GM19193 (cell line): Measurements from ENCODE around the gene KRTAP4-4.
"Not testable (repeated sequence)": the region's sequence is repeated elsewhere in the genome, so short reads cannot be mapped to it uniquely, and the experiment has no call there.

ENCODE experiments used
- POLR2A ChIP-seq: IDR thresholded peaks from 4 replicates; pipeline ENCODE4 v1.6.1; 2011; ENCODE audit not compliant: insufficient read depth, insufficient read length; ENCODE audit errors: extremely low read depth

Gene KRTAP4-4

GRCh38 chr17:41153856-41154255, 6.7 kb downstream of the KRTAP4-4 start:
- TF ChIP-seq POLR2A: no peak

DNA sequence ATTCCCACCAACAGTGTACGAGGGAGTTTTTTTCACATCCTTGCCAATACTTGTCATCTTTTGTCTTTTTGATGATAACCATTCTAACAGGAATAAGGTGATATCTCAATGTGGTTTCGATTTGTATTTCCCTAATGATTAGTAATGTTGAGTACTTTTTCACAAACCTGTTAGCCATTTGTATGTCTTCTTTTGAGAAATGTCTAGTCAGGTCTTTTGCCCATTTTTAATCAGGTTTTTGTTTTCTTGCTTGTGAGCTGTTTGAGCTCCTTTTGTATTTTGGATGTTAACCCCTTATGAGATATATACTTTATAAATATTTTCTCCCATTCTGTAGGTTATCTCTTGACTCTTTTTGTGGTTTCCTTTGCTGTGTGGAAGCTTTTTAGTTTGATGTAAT, 9.0 kb downstream of the KRTAP4-4 start:
- TF ChIP-seq POLR2A: no peak

DNA sequence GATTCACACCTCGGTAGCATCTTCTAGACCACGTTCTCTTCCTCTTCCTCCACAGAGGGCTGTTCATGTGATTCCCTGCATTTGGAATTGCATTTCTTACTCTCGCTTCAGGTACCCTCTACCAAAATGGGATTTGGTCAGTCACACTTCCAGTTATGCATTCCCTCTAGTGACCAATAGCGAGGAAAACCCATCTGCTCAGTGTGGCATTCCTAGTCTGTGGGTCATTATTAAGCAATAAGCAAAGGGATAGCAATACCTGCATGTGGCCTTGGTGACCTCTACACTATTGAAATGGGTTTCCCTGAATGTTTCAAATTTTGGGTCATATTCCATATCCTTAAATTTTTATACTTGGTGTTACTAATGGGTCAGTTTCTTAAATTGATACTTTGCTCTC, 10.5 kb downstream of the KRTAP4-4 start:
- no peak for TF ChIP-seq POLR2A

DNA sequence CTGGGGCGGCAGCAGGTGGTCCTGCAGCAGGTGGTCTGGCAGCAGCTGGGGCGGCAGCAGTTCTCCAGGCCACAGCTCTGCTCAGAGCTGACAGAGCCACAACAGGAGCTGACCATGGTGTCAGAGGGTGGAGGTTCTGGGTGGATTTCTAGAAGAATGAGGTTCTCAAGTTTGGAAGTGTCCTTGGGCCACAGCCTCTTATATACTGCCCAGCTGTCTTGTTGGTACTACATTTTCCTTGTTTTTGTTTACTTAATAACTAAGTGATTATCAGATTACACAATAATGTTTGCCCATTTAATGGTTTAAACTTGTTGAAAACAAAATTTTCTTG, 10.9 kb downstream of the KRTAP4-4 start, which contains the start of gene KRTAP4-5:
TSS of gene KRTAP4-5 (minus strand) at position 174 of the 334 bp plus-strand sequence. CDS start at position 116, 58 bp downstream.
- no peak for TF ChIP-seq POLR2A

DNA sequence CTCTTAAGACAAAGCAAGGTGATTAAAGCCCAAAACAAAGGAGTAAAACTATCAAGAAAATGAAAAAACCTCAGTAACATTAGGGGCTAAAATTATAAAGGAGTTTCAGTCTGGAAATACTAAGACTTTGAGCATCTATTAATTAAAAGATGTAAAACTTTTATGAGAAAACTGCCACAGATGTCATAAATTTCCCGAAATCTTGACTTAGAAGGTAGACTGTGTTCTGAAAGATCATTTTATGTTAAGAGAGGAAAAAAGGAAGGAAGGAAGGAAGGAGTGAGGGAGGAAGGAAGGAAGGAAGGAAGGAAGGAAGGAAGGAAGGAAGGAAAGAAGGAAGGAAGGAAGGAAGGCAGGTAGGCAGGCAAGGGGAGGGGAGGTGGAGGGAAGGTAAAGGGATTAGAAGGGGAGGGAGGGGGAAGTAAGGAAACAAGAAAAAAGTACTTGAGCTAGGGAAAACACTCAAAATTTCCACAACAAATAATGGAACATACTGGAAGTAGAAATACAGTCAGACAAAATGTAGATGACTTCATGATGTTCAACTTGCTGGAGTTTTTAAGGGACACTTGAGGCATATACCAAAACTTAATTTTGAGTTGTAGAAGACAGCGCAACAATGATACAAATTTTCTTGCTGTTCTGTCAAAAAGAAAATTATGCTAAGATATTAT, 12.9 kb downstream of the KRTAP4-4 start:
- no peak for TF ChIP-seq POLR2A

GRCh38 chr17:41145261-41145660, 15.3 kb downstream of the KRTAP4-4 start:
- no peak for TF ChIP-seq POLR2A

GRCh38 chr17:41144846-41145245, 15.7 kb downstream of the KRTAP4-4 start:
- no peak for TF ChIP-seq POLR2A

- no peak for TF ChIP-seq POLR2A
Observed at GRCh38 chr17:41141361-41141760, 19.2 kb downstream of the KRTAP4-4 start.

- no peak for TF ChIP-seq POLR2A
Observed at GRCh38 chr17:41140360-41141131, 20.0 kb downstream of the KRTAP4-4 start, which contains the start of gene KRTAP4-6. TSS of gene KRTAP4-6 (minus strand) at chr17:41140544. CDS start at chr17:41140487, 57 bp downstream.

DNA sequence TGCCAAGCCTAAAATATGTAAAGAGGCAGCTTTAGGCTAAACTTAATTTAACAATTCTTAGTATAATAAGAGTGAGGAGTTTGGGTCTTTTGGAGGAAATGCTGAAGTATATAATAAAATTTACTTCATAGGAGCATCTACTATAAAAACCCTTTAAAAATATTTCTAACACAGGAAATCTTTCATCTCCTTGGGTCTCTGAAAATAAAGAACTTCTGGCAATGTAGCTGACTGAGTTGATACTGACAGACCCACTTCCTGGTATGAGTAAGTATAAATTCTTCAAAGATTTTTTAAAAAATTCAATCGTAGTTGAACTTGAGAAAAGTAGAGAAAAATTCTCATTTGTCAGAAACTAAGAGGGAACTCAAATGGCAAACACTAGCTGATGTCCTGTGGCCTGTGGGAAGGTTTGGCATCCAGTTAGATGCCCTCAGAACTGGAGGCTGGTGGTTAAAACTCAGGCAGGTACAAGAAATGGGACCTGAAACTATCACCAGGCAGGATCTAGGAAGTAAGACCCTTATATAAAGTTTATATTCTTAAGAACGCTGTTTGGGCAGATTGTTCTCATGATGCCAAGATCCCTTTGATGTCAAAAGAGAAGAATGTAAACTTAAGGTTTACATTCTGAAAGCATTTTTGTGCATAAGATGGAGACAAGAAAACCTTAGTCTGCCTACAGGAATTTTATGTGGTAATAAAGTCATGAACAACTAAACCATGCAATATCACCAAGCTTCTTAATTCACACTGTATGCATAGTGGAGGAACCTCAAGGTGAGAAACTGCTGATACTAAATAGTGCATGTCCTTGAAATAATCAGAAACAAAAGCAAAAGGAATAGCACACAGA, 26.4 kb downstream of the KRTAP4-4 start:
- no peak for TF ChIP-seq POLR2A

DNA sequence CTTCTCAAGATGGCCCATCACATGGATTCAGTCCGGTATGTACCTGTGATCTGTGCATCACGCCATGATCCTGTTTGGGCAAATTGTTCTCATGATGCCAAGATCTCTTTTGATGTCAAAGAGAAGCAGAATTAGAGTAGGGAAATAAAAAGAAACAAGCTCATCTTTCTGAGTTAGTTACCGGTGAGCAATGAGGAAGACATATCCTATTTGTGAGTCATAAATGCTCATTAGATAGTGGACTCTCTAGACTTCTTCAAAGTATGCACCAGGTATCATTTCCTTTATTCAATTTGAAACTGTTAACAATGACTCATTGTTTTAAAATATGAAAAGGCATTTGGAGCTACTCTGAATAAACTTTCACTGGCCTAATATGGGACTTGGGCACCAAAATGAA, 28.6 kb downstream of the KRTAP4-4 start:
- no peak for TF ChIP-seq POLR2A

DNA sequence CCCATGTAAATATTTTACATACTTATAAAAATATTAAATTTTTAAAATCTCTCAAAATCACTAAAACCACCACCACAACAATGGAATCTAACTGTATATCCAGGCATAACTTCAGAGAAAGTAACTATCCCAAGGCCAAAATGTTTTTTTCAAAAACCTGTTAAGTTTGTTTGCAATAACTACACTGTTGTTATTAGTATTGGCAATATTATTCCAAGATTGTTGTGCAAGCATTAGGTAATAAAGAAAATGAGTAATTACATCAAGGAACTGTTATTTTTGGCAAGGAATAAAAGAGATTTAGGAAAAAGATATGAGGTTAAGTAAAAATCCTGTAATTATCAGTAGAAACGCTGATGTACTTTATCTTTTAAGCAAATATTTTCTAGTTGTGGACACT, 33.2 kb downstream of the KRTAP4-4 start:
- TF ChIP-seq POLR2A: no peak

DNA sequence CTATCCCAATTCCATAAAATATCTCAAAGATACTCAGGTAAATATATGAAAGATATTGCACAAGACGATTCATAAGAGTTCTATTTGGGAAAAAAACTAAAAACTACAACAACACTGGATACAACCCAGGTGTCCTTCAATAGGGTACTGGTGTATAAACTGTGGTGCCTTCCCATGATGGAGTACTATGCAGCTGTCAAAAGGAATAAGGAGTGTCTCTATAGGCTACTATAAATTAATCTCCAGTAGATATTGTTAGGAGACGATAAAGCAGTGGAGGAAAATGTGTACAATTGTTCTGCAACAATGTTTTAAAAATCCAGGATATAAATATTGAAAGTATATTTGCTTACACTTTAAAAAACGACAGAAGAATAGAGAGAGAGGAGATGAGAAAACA, 34.1 kb downstream of the KRTAP4-4 start:
- TF ChIP-seq POLR2A: no peak

- TF ChIP-seq POLR2A: no peak
Observed at GRCh38 chr17:41125064-41125463, 35.5 kb downstream of the KRTAP4-4 start.

DNA sequence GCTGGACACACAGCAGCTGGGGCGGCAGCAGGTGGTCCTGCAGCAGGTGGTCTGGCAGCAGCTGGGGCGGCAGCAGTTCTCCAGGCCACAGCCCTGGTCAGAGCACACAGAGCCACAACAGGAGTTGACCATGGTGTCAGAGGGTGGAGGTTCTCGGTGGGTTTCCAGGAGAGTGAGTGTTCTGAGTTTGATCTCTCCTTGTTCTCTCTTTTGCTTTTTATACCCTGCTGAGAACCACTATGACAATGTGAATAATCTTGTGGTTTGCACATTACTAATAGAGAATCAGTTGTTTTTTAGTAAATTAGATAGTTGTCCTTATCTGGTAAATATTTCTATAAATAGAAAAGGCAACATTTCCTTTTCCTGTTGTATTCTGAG, 36.6 kb downstream of the KRTAP4-4 start, which contains the start of gene KRTAP4-12:
TSS of gene KRTAP4-12 (minus strand) at position 192 of the 381 bp plus-strand sequence. CDS start at position 132, 60 bp downstream.
- TF ChIP-seq POLR2A: not testable (repeated sequence)
